Mesothelial cell of epicardium (in vitro differentiated cells): ENCODE results near the gene MEF2A. TPM values are rescaled to one million over a fixed set of nuclear protein-coding genes. Genes with fewer than 3 reads are reported as not detected.
A peak's percentile ranks its signal among the peaks of the same experiment; 100 is the strongest.

Experiments
- DNase-seq, 2 experiments: peaks; one replicate each; pipeline ENCODE4 v3.0.0; 2021; ENCODE audit warnings: low spot score in 2 of 2; ENCODE audit not compliant: unreplicated experiment in 2 of 2
- H3K27ac Mint-ChIP-seq: 2 replicates; pipeline ENCODE4 v1.8.0; 2021; ENCODE audit warnings: mixed read lengths
- H3K27me3 Mint-ChIP-seq: 2 replicates; pipeline ENCODE4 v1.8.0; 2021; ENCODE audit warnings: low read depth, mixed read lengths
- H3K36me3 Mint-ChIP-seq: 2 replicates; pipeline ENCODE4 v1.8.0; 2021; ENCODE audit warnings: mixed read lengths
- H3K4me1 Mint-ChIP-seq: 2 replicates; pipeline ENCODE4 v1.8.0; 2021; ENCODE audit warnings: mixed read lengths
- H3K4me3 Mint-ChIP-seq: 2 replicates; pipeline ENCODE4 v1.8.0; 2021; ENCODE audit warnings: mild to moderate bottlenecking, moderate library complexity, mixed read lengths
- H3K9me3 Mint-ChIP-seq: 2 replicates; pipeline ENCODE4 v1.8.0; 2021; ENCODE audit warnings: mixed read lengths
- CTCF ChIP-seq: fragments of 200-600 bp; sonication (generic); IDR thresholded peaks from one replicate; pipeline ENCODE4 v1.5.0; 2021; ENCODE audit warnings: antibody characterized with exemption; ENCODE audit not compliant: unreplicated experiment
- total RNA-seq: library from RNA; stranded (reverse); gene quantifications from 3 replicates; pipeline ENCODE4 v1.2.1, GENCODE V29; 2021

MEF2A gene
- total RNA-seq, 1 donor from 2014 or later, result 39.1 TPM

GRCh38 chr15:99621767-99622166 lies 56.0 kb downstream of the MEF2A start:
- H3K4me3 Mint-ChIP-seq, result no peak overlapping the region

GRCh38 chr15:99628374-99629001 lies 62.7 kb downstream of the MEF2A start:
- H3K4me3 Mint-ChIP-seq, result no peak overlapping the region
- no peak overlapping the region for H3K27ac Mint-ChIP-seq
- peaks cover 37% of the 10 kb centered on the region for H3K36me3 Mint-ChIP-seq
- no peaks in the 10 kb centered on the region for H3K27me3 Mint-ChIP-seq
- peaks cover 47% of the 10 kb centered on the region for H3K9me3 Mint-ChIP-seq
- no peak for TF ChIP-seq CTCF
- H3K4me1 Mint-ChIP-seq, result peaks cover 29% of the 10 kb centered on the region
- DNase-seq, result no peak

More at GRCh38 chr15:99621767-99622166, 56.0 kb downstream of the MEF2A start:
- Mint-ChIP-seq H3K27me3 (no peaks in the 10 kb centered on the region), H3K9me3 (peaks cover 36% of the 10 kb centered on the region), H3K4me1 (peaks cover 23% of the 10 kb centered on the region), H3K27ac (no peak overlapping the region), H3K36me3 (peaks cover 29% of the 10 kb centered on the region)
- no peak for TF ChIP-seq CTCF
- no peak for DNase-seq

GRCh38 chr15:99630607-99631131 lies 64.9 kb downstream of the MEF2A start:
- peaks cover 29% of the 10 kb centered on the region for H3K4me1 Mint-ChIP-seq
- no peak overlapping the region for H3K4me3 Mint-ChIP-seq
- no peak for DNase-seq
- no peaks in the 10 kb centered on the region for H3K27me3 Mint-ChIP-seq
- H3K9me3 Mint-ChIP-seq, result peaks cover 37% of the 10 kb centered on the region
- no peak for TF ChIP-seq CTCF
- peak overlapping the region; percentile 21 for H3K27ac Mint-ChIP-seq
- H3K36me3 Mint-ChIP-seq, result peaks cover 41% of the 10 kb centered on the region

- Mint-ChIP-seq H3K36me3 (peaks cover 41% of the 10 kb centered on the region), H3K9me3 (peaks cover 37% of the 10 kb centered on the region), H3K4me1 (peaks cover 29% of the 10 kb centered on the region), H3K27ac (peak overlapping the region; percentile 19), H3K4me3 (no peak overlapping the region), H3K27me3 (no peaks in the 10 kb centered on the region)
- TF ChIP-seq CTCF, result no peak
- DNase-seq, result no peak
Measured at GRCh38 chr15:99631255-99631654, 65.5 kb downstream of the MEF2A start.

GRCh38 chr15:99632521-99632920 lies 66.7 kb downstream of the MEF2A start:
- DNase-seq, result no peak
- peaks cover 38% of the 10 kb centered on the region for H3K9me3 Mint-ChIP-seq
- H3K27ac Mint-ChIP-seq, result no peak overlapping the region
- H3K27me3 Mint-ChIP-seq, result no peaks in the 10 kb centered on the region
- peaks cover 29% of the 10 kb centered on the region for H3K4me1 Mint-ChIP-seq
- H3K4me3 Mint-ChIP-seq, result no peak overlapping the region
- peaks cover 43% of the 10 kb centered on the region for H3K36me3 Mint-ChIP-seq
- TF ChIP-seq CTCF, result no peak

- H3K9me3 Mint-ChIP-seq, result peaks cover 38% of the 10 kb centered on the region
Measured at GRCh38 chr15:99633655-99634054, 67.9 kb downstream of the MEF2A start.

More at GRCh38 chr15:99633655-99634054, 67.9 kb downstream of the MEF2A start:
- no peaks in the 10 kb centered on the region for H3K27me3 Mint-ChIP-seq
- no peak overlapping the region for H3K27ac Mint-ChIP-seq
- H3K4me3 Mint-ChIP-seq, result no peak overlapping the region
- peaks cover 50% of the 10 kb centered on the region for H3K36me3 Mint-ChIP-seq
- TF ChIP-seq CTCF, result no peak
- peaks cover 23% of the 10 kb centered on the region for H3K4me1 Mint-ChIP-seq
- no peak for DNase-seq
